GM12872 (cell line): ENCODE results near the gene SYNRG.

Experiments
- CTCF ChIP-seq: IDR thresholded peaks from 3 replicates; pipeline ENCODE4 v1.5.1; 2011; ENCODE audit warnings: low read depth, mild to moderate bottlenecking, low read length, moderate library complexity; ENCODE audit not compliant: insufficient read depth

The SYNRG gene

GRCh38 chr17:37535906-37536305, 73.3 kb downstream of the SYNRG start:
- TF ChIP-seq CTCF, result no peak

GRCh38 chr17:37532756-37533155, 76.5 kb downstream of the SYNRG start:
- no peak for TF ChIP-seq CTCF

GRCh38 chr17:37530420-37530819, 78.8 kb downstream of the SYNRG start:
- TF ChIP-seq CTCF, result no peak

- TF ChIP-seq CTCF, result peak; percentile 69; the same call in 2 of the 3 replicates
Measured at GRCh38 chr17:37527249-37527851, 81.9 kb downstream of the SYNRG start.

GRCh38 chr17:37523715-37524219, 85.5 kb downstream of the SYNRG start:
- TF ChIP-seq CTCF, result no peak

GRCh38 chr17:37521821-37522220, 87.4 kb downstream of the SYNRG start:
- TF ChIP-seq CTCF, result no peak

GRCh38 chr17:37520174-37520573, 89.0 kb downstream of the SYNRG start:
- no peak for TF ChIP-seq CTCF
